Measurements from ENCODE around the gene RASA3. TPM values are rescaled to one million over a fixed set of nuclear protein-coding genes. Genes with fewer than 3 reads are reported as not detected.

The RASA3 gene
- total RNA-seq, 6 experiments from 2014 or later, result 3.5 to 7.9 (median 4.6) TPM

GRCh38 chr13:114061047-114061446 is 71.4 kb downstream of the RASA3 start:
- Histone ChIP-seq H3K27ac (no peak overlapping the region), H3K4me3 (no peak overlapping the region), H3K36me3 (no peaks in the 10 kb centered on the region), H3K9me3 (no peaks in the 10 kb centered on the region), H3K4me1 (peaks cover 0 to 8% (median 4%) of the 10 kb centered on the region in 4 donors), H3K27me3 (no peaks in the 10 kb centered on the region)
- intact Hi-C loops (cut with DNase I), result no loop called here
- ATAC-seq (no peak), DNase-seq (no peak)
- 82% methylated on average over 16 of the region's 18 CpGs for whole genome bisulfite sequencing (ENCODE audit: insufficient coverage, low coverage, low lambda C conversion rate, missing lambda C conversion rate)
- TF ChIP-seq CTCF (IDR thresholded peaks at IDR 0.05) (no peak), POLR2A (IDR thresholded peaks at IDR 0.05) (no peak)

GRCh38 chr13:114059946-114060860 is 72.2 kb downstream of the RASA3 start:
- peaks cover 0 to 6% (median 2%) of the 10 kb centered on the region in 4 donors for H3K4me1 ChIP-seq
- intact Hi-C loops (cut with DNase I), result no loop called here
- no peaks in the 10 kb centered on the region for H3K9me3 ChIP-seq
- no peak overlapping the region for H3K27ac ChIP-seq
- no peaks in the 10 kb centered on the region for H3K27me3 ChIP-seq
- ATAC-seq (no peak), DNase-seq (no peak)
- H3K36me3 ChIP-seq, result no peaks in the 10 kb centered on the region
- H3K4me3 ChIP-seq, result no peak overlapping the region
- WGBS (ENCODE audit: insufficient coverage, low coverage, low lambda C conversion rate, missing lambda C conversion rate), result 74% methylated on average over 16 of the region's 53 CpGs
- no peak for TF ChIP-seq CTCF (IDR thresholded peaks at IDR 0.05)
- TF ChIP-seq POLR2A (IDR thresholded peaks at IDR 0.05), result no peak

GRCh38 chr13:114059428-114059827 is 73.0 kb downstream of the RASA3 start:
- Histone ChIP-seq H3K27ac (no peak overlapping the region), H3K9me3 (no peaks in the 10 kb centered on the region), H3K4me3 (no peak overlapping the region), H3K36me3 (no peaks in the 10 kb centered on the region), H3K27me3 (no peaks in the 10 kb centered on the region), H3K4me1 (no peaks in the 10 kb centered on the region)
- no peak for ATAC-seq
- no CpG with 5 or more reads among the region's 16 CpGs for WGBS (ENCODE audit: insufficient coverage, low coverage, low lambda C conversion rate, missing lambda C conversion rate)
- DNase-seq, result no peak
- no peak for TF ChIP-seq POLR2A (IDR thresholded peaks at IDR 0.05)
- no peak for TF ChIP-seq CTCF (IDR thresholded peaks at IDR 0.05)
- intact Hi-C loops (cut with DNase I), result no loop called here

- H3K27ac ChIP-seq, result no peak overlapping the region
- DNase-seq, result no peak
- intact Hi-C loops (cut with DNase I), result no loop called here
- no peaks in the 10 kb centered on the region for H3K4me1 ChIP-seq
- no peak for ATAC-seq
- no peak for TF ChIP-seq POLR2A (IDR thresholded peaks at IDR 0.05)
- TF ChIP-seq CTCF (IDR thresholded peaks at IDR 0.05), result no peak
- H3K36me3 ChIP-seq, result no peaks in the 10 kb centered on the region
- WGBS (ENCODE audit: insufficient coverage, low coverage, low lambda C conversion rate, missing lambda C conversion rate), result 68% methylated on average over 5 of the region's 30 CpGs
- no peaks in the 10 kb centered on the region for H3K27me3 ChIP-seq
- H3K4me3 ChIP-seq, result no peak overlapping the region
- no peaks in the 10 kb centered on the region for H3K9me3 ChIP-seq
These were observed 74.2 kb downstream of the RASA3 start for GRCh38 chr13:114058051-114058867.

Measured in right lobe of liver (tissue), 6 donors.